ENCODE data around the gene ARIH1.

- TF ChIP-seq CTCF (conservative IDR thresholded peaks at IDR 0.05; ENCODE audit: low read depth, low read length) (no peak), EZH2 (IDR thresholded peaks at IDR 0.05; ENCODE audit: low read length, unreplicated experiment) (no peak)
Measured at GRCh38 chr15:72535911-72536310, 61.8 kb downstream of the ARIH1 start.
